ENCODE results near the gene SCNN1G. TPM values are rescaled to one million over a fixed set of nuclear protein-coding genes. Genes with fewer than 3 reads are reported as not detected.

The SCNN1G gene
- total RNA-seq, 1 donor from 2014 or later: 0.31 TPM

GRCh38 chr16:23255000-23255399 is 72.5 kb downstream of the SCNN1G start:
- no peak for DNase-seq

GRCh38 chr16:23256440-23256839 is 73.9 kb downstream of the SCNN1G start:
- DNase-seq: no peak

- DNase-seq: no peak
Measured at GRCh38 chr16:23257682-23258081, 75.1 kb downstream of the SCNN1G start.

GRCh38 chr16:23258919-23259237 is 76.3 kb downstream of the SCNN1G start:
- no peak for DNase-seq

Other genes starting within 250 kb of the SCNN1G start
- 25.4 TPM for gene USP31, start 33.3 kb upstream of the SCNN1G start, total RNA-seq
- not detected for gene SCNN1B, start 119.6 kb downstream of the SCNN1G start, total RNA-seq